Measurements from ENCODE around the gene PSORS1C2.

Gene PSORS1C2

GRCh38 chr6:31143148-31143547 lies 4.3 kb upstream of the PSORS1C2 start:
- in situ Hi-C loops (cut with HindIII; ENCODE audit: low sequenced_read_pairs): no loop called here

DNA sequence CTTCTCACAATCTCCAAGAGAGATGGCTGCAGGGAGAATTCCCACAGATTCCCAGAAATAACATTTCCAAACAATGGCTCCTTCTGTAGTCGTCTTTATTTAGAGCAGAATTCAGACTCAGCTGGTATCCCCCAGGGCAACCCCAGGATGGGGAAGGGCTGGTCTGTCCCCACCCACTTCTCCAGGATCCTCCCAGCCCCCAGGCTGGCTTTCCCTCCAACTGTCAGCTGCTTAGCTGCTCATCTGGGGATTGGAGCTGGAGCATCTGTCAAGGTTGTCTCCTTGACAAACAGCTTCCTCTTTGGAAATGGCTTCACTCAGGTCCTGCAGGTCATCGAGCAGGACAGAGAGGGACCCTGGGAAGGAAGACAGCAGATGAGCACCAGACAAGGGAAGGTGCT lies 3.5 kb upstream of the PSORS1C2 start:
- in situ Hi-C loops (cut with HindIII; ENCODE audit: low sequenced_read_pairs): no loop called here

DNA sequence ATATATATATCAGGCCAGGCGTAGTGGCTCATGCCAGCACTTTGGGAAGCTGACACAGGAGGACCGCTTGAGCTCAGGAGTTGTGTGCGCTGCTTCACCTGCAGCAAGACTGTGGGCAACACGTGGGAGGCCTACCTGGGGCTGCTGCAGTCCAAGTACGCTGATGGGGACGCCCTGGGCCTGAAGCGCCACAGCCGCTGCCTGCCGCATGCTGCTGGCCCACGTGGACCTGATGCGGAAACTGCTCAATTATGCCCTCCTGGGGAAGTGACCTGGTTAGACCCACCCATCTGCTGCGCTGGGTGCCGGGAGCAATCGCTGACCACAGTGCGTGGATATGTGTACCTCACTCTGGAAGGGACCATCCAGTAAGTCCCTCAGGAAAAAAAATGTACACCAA lies 1.8 kb upstream of the PSORS1C2 start:
- in situ Hi-C loops (cut with HindIII; ENCODE audit: low sequenced_read_pairs): no loop called here

DNA sequence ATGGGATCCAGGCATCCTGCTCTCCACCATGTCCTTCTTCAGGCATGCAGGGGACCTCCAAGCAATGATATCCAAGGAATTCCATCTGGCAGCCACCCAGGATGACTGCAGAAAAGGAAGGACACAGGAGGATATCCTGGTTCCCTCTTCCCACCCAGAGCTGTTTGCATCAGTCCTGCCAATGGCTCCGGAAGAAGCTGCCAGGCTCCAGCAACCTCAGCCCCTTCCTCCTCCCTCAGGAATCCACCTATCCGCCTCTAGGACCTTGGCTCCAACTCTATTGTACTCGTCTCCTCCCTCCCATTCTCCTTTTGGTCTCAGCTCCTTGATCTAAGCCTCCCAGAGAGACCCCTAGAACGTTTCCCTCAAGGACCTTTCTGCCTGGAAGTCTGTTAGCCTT lies 733 bp upstream of the PSORS1C2 start:
- in situ Hi-C loops (cut with HindIII; ENCODE audit: low sequenced_read_pairs): no loop called here

DNA sequence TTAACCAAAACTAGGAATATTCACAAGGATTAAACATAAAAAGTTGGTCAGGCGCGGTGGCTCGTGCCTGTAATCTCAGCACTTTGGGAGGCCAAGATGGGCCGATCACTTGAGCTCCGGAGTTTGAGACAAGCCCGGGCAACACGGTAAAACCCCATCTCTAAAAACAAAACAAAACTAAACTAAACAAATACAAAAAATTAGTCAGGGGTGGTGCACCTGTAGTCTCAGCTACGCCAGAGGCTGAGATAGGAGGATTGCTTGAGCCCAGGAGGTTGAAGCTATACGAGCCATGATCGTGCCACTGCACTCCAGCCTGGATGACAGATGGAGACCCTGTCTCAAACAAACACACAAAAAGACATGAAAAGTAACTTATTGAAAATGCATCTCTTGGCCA lies 3.2 kb downstream of the PSORS1C2 start:
- in situ Hi-C loops (cut with HindIII; ENCODE audit: low sequenced_read_pairs): no loop called here

GRCh38 chr6:31132806-31133205 lies 6.1 kb downstream of the PSORS1C2 start:
- in situ Hi-C loops (cut with HindIII; ENCODE audit: low sequenced_read_pairs): no loop called here

- in situ Hi-C loops (cut with HindIII; ENCODE audit: low sequenced_read_pairs): no loop called here
Observed at GRCh38 chr6:31131595-31131994, 7.3 kb downstream of the PSORS1C2 start.

- in situ Hi-C loops (cut with HindIII; ENCODE audit: low sequenced_read_pairs): no loop called here
Observed at GRCh38 chr6:31130751-31131150, 8.1 kb downstream of the PSORS1C2 start.

- in situ Hi-C loops (cut with HindIII; ENCODE audit: low sequenced_read_pairs): loop anchor here (5.0 kb wide), 1 partner anchor 53 kb away; no protein-coding TSS in a partner anchor
Observed at GRCh38 chr6:31129130-31129529, 9.7 kb downstream of the PSORS1C2 start.

DNA sequence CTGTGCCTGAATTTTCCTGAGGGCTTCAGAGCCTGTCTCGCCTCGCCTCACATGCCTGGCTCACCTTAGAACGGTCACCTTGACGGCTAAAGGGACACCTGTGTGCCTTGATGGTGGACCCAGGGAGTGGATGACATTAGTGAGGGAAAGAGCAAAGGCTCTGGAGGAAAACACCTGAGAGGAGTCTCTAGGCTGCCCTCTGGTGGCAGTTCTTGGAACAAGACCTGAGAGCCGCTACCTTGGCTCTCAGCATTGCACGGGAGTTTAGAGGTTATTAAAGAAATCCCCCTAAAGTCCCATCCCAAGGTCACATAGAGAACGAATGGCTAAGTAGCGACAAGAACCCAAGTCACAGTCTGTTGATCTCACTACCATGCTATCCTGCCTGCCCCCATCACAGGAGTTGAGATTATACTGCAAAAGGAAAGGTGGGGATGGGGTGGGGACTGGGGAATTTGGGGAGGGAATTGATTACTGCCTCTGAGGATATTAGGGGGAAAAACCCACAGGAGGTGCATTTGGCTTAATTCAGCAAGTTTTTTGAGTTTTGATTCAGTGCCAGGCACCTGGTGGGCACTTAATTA lies 10.7 kb downstream of the PSORS1C2 start:
- in situ Hi-C loops (cut with HindIII; ENCODE audit: low sequenced_read_pairs): loop anchor here (5.0 kb wide), 1 partner anchor 54 kb away; no protein-coding TSS in a partner anchor

GRCh38 chr6:31126396-31127175 lies 12.3 kb downstream of the PSORS1C2 start:
- in situ Hi-C loops (cut with HindIII; ENCODE audit: low sequenced_read_pairs): loop anchor here (5.0 kb wide), 1 partner anchor 56 kb away; no protein-coding TSS in a partner anchor

- in situ Hi-C loops (cut with HindIII; ENCODE audit: low sequenced_read_pairs): loop anchor here (5.0 kb wide), 1 partner anchor 57 kb away; no protein-coding TSS in a partner anchor
Observed at GRCh38 chr6:31125586-31126363, 13.1 kb downstream of the PSORS1C2 start.

GRCh38 chr6:31125162-31125561 lies 13.7 kb downstream of the PSORS1C2 start:
- in situ Hi-C loops (cut with HindIII; ENCODE audit: low sequenced_read_pairs): loop anchor here (5.0 kb wide), 1 partner anchor 57 kb away; no protein-coding TSS in a partner anchor

- in situ Hi-C loops (cut with HindIII; ENCODE audit: low sequenced_read_pairs): no loop called here
Observed at GRCh38 chr6:31122791-31123706, 15.8 kb downstream of the PSORS1C2 start.

- in situ Hi-C loops (cut with HindIII; ENCODE audit: low sequenced_read_pairs): no loop called here
Observed at GRCh38 chr6:31121131-31121790, 17.6 kb downstream of the PSORS1C2 start.

GRCh38 chr6:31120151-31120915 lies 18.5 kb downstream of the PSORS1C2 start, which contains the start of gene CDSN:
Gene CDSN, minus strand, starts transcription at chr6:31120446. Its CDS starts 27 bp downstream, at chr6:31120419.
- in situ Hi-C loops (cut with HindIII; ENCODE audit: low sequenced_read_pairs): no loop called here

- in situ Hi-C loops (cut with HindIII; ENCODE audit: low sequenced_read_pairs): no loop called here
Observed at GRCh38 chr6:31118178-31118577, 20.7 kb downstream of the PSORS1C2 start.

DNA sequence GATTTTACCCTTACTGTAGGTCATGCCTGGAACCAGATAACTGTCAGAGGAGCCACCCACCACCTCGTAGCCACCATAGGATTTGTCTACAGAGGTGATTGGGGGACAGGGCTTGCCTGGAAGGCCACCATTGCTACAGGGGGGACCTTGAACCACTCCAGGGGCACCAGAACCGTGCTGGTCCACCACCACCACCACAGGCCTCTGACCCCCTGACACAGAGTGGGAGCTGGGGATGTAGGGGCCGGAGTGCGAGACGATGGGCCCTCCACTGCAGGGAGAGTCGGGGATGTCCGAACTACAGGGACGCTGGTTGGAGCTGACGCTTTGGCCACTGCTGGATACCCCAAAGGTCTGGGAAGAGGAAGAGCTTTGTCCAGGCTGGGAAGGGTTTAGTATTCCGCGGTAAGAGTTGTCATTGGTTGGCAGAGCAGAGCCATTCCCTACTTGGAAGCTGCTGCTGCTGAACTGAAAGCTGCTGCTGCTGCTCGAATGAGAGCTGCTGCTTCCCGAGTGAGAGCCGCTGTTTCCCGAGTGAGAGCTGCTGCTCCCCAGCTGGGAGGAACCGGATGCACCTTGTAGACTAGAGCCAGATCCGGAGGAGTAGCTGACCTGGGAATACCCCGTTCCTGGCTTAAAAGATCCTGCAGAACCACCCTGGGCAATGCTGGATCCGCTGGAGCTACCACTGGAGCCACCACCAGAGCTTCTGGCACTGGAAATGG lies 22.0 kb downstream of the PSORS1C2 start:
- in situ Hi-C loops (cut with HindIII; ENCODE audit: low sequenced_read_pairs): no loop called here
